Kidney epithelial cell (primary cell): ENCODE measurements around the gene COX6A2. TPM values are rescaled to one million over a fixed set of nuclear protein-coding genes. Genes with fewer than 3 reads are reported as not detected.

Experiments
- DNase-seq: peaks from one replicate; pipeline ENCODE4 v3.0.0-alpha.2; 2010; ENCODE audit warnings: low read depth
- H3K27me3 ChIP-seq: 2 replicates; pipeline ENCODE4 v1.6.0; 2011; ENCODE audit warnings: low read length; ENCODE audit not compliant: control insufficient read depth, insufficient read depth
- H3K36me3 ChIP-seq: 2 replicates; pipeline ENCODE4 v1.5.1; 2011; ENCODE audit warnings: low read length; ENCODE audit not compliant: control insufficient read depth, insufficient read depth
- H3K4me3 ChIP-seq: 2 replicates; pipeline ENCODE4 v1.5.1; 2011; ENCODE audit warnings: low read depth, mild to moderate bottlenecking, control low read depth, low read length
- total RNA-seq: library from RNA; depleted of rRNA; stranded (reverse); fragments of >200 nt; gene quantifications from 2 replicates; pipeline ENCODE4 v1.2.3, GENCODE V29; 2015
- TF ChIP-seq, protein P1 (sequence below): IDR thresholded peaks from 2 replicates; pipeline ENCODE4 v1.5.1; 2011; ENCODE audit warnings: mild to moderate bottlenecking, moderate library complexity, low read length, control low read depth, inconsistent platforms; ENCODE audit not compliant: insufficient read depth, poor library complexity, severe bottlenecking

COX6A2 gene
- total RNA-seq, 1 donor from 2014 or later, result not detected

GRCh38 chr16:31474173-31474714 lies 46.1 kb upstream of the COX6A2 start:
- peaks cover 2% of the 10 kb centered on the region for H3K27me3 ChIP-seq
- H3K4me3 ChIP-seq, result no peak overlapping the region
- DNase-seq, result no peak
- TF ChIP-seq, protein P1, sequence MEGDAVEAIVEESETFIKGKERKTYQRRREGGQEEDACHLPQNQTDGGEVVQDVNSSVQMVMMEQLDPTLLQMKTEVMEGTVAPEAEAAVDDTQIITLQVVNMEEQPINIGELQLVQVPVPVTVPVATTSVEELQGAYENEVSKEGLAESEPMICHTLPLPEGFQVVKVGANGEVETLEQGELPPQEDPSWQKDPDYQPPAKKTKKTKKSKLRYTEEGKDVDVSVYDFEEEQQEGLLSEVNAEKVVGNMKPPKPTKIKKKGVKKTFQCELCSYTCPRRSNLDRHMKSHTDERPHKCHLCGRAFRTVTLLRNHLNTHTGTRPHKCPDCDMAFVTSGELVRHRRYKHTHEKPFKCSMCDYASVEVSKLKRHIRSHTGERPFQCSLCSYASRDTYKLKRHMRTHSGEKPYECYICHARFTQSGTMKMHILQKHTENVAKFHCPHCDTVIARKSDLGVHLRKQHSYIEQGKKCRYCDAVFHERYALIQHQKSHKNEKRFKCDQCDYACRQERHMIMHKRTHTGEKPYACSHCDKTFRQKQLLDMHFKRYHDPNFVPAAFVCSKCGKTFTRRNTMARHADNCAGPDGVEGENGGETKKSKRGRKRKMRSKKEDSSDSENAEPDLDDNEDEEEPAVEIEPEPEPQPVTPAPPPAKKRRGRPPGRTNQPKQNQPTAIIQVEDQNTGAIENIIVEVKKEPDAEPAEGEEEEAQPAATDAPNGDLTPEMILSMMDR, result no peak
- no peaks in the 10 kb centered on the region for H3K36me3 ChIP-seq

DNA sequence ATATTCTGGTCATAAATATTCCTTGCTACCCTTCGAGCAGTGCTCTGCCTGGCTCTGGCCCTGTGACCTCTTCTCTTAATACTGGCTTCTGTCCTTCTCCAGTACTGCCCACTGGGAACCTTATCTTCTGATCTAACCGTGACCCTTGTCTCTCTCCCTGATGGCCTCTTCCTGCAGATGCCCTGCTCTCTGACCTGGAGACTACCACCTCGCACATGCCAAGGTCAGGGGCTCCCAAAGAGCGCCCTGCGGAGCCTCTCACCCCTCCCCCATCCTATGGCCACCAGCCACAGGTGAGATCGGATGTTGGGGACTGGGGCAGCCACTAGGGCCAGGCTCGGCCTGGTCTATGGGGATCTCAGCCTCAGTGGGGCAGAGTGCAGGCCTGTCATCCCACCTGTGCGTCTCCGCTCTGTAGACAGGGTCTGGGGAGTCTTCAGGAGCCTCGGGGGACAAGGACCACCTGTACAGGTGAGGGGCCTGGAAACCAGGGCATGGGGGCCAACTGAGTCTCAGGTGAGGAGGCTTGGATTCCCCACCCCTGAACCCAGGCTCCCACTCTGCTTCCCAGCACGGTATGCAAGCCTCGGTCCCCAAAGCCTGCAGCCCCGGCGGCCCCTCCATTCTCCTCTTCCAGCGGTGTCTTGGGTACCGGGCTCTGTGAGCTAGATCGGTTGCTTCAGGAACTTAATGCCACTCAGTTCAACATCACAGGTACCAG lies 45.3 kb upstream of the COX6A2 start:
- DNase-seq, result no peak
- TF ChIP-seq, protein P1, result no peak
- Histone ChIP-seq H3K4me3 (no peak overlapping the region), H3K27me3 (peaks cover 2% of the 10 kb centered on the region), H3K36me3 (no peaks in the 10 kb centered on the region)

DNA sequence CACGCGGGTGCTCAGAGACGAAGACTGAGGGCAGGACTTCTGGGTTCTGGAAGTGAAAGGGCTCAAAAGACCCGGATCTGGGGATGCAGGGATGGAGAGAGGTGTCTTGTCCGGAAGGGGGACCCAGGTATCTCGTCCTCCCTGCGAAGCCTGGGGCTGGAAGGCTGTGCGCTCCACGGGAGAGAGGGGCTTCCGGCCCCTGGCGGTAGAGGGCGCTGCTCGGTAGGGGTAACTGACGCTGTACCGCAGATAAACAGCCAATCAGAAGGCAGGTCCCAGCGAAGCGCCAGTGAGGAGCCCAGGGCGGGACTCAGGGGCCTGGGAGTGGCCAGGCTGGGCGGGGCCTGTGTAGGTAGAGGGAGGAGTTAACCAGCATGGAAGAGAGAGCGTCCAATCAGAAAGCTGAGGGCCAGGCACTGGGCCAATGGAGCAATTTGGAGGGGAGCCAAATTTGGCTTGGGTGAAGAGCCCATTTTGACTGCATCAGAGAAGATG lies 44.6 kb upstream of the COX6A2 start:
- TF ChIP-seq, protein P1, result peak; percentile 67
- no peak for DNase-seq
- H3K27me3 ChIP-seq, result peaks cover 2% of the 10 kb centered on the region

GRCh38 chr16:31471875-31472708 lies 43.9 kb upstream of the COX6A2 start, which contains the start of gene TGFB1I1:
TSS of gene TGFB1I1 (plus strand) at chr16:31472152. CDS start at chr16:31472189, 37 bp downstream.
- DNase-seq, result no peak
- H3K27me3 ChIP-seq, result peaks cover 2% of the 10 kb centered on the region
- H3K36me3 ChIP-seq, result no peaks in the 10 kb centered on the region
- peak within 1 kb of the TSS; percentile 50 for H3K4me3 ChIP-seq
- TF ChIP-seq, protein P1, result no peak

More for the DNA sequence above, 44.6 kb upstream of the COX6A2 start:
- peak overlapping the region; percentile 50 for H3K4me3 ChIP-seq
- no peaks in the 10 kb centered on the region for H3K36me3 ChIP-seq

GRCh38 chr16:31471241-31471874 lies 43.2 kb upstream of the COX6A2 start:
- Histone ChIP-seq H3K27me3 (peaks cover 1% of the 10 kb centered on the region), H3K4me3 (peak overlapping the region; percentile 50), H3K36me3 (no peaks in the 10 kb centered on the region)
- no peak for DNase-seq
- TF ChIP-seq, protein P1, result no peak
